Panc1 (cell line): Measurements from ENCODE around the gene FAM193A. TPM values are rescaled to one million over a fixed set of nuclear protein-coding genes. Genes with fewer than 3 reads are reported as not detected.
"Not testable (repeated sequence)": the region's sequence is repeated elsewhere in the genome, so short reads cannot be mapped to it uniquely, and the experiment has no call there.

Experiments used
- ATAC-seq: fragments of 200-7000 bp; cut with Tn5 transposase; 2 replicates; pipeline ENCODE4 v1.9.1; 2020; ENCODE audit warnings: mild to moderate bottlenecking, moderate library complexity
- BruUV-seq: library from RNA; stranded (reverse); fragments of 400-500 nt; replicated peaks from 2 replicates; lab custom pipeline; 2021; lab: Mats Ljungman, UMichigan
- CTCF ChIA-PET: fragments of 300-600 bp; sonication (Branson Sonifier 250); formaldehyde crosslinking; loops from one replicate; lab custom pipeline; 2022; ENCODE audit warnings: antibody characterized with exemption; lab: Charles Lee
- POLR2A ChIA-PET: fragments of 300-600 bp; sonication (Branson Sonifier 250); formaldehyde crosslinking; loops from one replicate; lab custom pipeline; 2022; ENCODE audit warnings: antibody characterized with exemption; lab: Charles Lee
- DNase-seq: peaks from one replicate; pipeline ENCODE4 v3.0.0-alpha.2; 2010; ENCODE audit warnings: low read depth, low spot score
- H3K27ac ChIP-seq: 2 replicates; pipeline ENCODE4 v1.5.1; 2011; ENCODE audit warnings: mild to moderate bottlenecking, low read length, inconsistent platforms
- H3K27me3 ChIP-seq: fragments of 200-500 bp; sonication (Bioruptor generic); 2 replicates; pipeline ENCODE4 v1.6.0; 2014; ENCODE audit warnings: low read length, inconsistent platforms; ENCODE audit not compliant: control insufficient read depth, insufficient read depth
- H3K36me3 ChIP-seq: fragments of 200-500 bp; sonication (Bioruptor generic); 2 replicates; pipeline ENCODE4 v1.5.1; 2014; ENCODE audit warnings: inconsistent platforms, mild to moderate bottlenecking, low read length, moderate library complexity; ENCODE audit not compliant: control insufficient read depth, insufficient read depth
- H3K4me1 ChIP-seq: 2 replicates; pipeline ENCODE4 v1.5.1; 2011; ENCODE audit warnings: inconsistent platforms, mild to moderate bottlenecking, low read length, moderate library complexity; ENCODE audit not compliant: control insufficient read depth, insufficient read depth
- H3K4me3 ChIP-seq, 2 experiments: 2 replicates each; pipeline ENCODE4 v1.5.1; 2011 to 2012; ENCODE audit warnings: low read depth in 2 of 2, low read length in 2 of 2, mild to moderate bottlenecking in 2 of 2, inconsistent platforms in 1 of 2, moderate library complexity in 1 of 2
- H3K9me3 ChIP-seq: fragments of 200-500 bp; sonication (Bioruptor generic); 2 replicates; pipeline ENCODE4 v1.5.1; 2014; ENCODE audit warnings: low read depth, mild to moderate bottlenecking, inconsistent platforms, low read length, moderate library complexity; ENCODE audit not compliant: control insufficient read depth, insufficient read depth
- POLR2AphosphoS5 ChIP-seq: IDR thresholded peaks from 2 replicates; pipeline ENCODE4 v1.6.1; 2012; ENCODE audit warnings: mild to moderate bottlenecking, low read depth, low read length, moderate library complexity
- SIN3A ChIP-seq: IDR thresholded peaks from 2 replicates; pipeline ENCODE4 v1.6.1; 2012; ENCODE audit warnings: low read depth, mild to moderate bottlenecking, low read length, moderate library complexity, borderline replicate concordance; ENCODE audit not compliant: insufficient read depth
- TCF7L2 ChIP-seq: IDR thresholded peaks from 2 replicates; pipeline ENCODE4 v1.6.1; 2011; ENCODE audit warnings: mild to moderate bottlenecking, low read depth, low read length, inconsistent platforms
- in situ Hi-C: cut with HindIII; loops from 2 replicates; pipeline ENCODE4 v1.10.0; 2016; ENCODE audit warnings: low sequenced_read_pairs, low pct_unique_long_range_greater_than_20kb
- intact Hi-C: fragments of 100-400 bp; cut with micrococcal nuclease; formaldehyde crosslinking; loops from one replicate; pipeline ENCODE4 v1.10.0; 2022; ENCODE audit not compliant: unreplicated experiment
- total RNA-seq: library from RNA; stranded (reverse); gene quantifications from one replicate; pipeline ENCODE4 v1.2.1, GENCODE V29; 2021; ENCODE audit not compliant: unreplicated experiment
- TF ChIP-seq, protein P1 (sequence below), 2 experiments: IDR thresholded peaks; 2 replicates each; pipeline ENCODE4 v1.6.1; 2011 to 2012; ENCODE audit warnings: low read depth in 2 of 2, control low read depth in 1 of 2, low read length in 1 of 2, mild to moderate bottlenecking in 1 of 2, moderate library complexity in 1 of 2; ENCODE audit not compliant: insufficient read depth in 1 of 2
- TF ChIP-seq, protein P2 (sequence below): fragments of 450-650 bp; IDR thresholded peaks from 2 replicates; pipeline ENCODE4 v1.5.1; 2017; ENCODE audit warnings: mild to moderate bottlenecking

Gene FAM193A
- total RNA-seq, 1 experiment from 2014 or later = 25.7 TPM

DNA sequence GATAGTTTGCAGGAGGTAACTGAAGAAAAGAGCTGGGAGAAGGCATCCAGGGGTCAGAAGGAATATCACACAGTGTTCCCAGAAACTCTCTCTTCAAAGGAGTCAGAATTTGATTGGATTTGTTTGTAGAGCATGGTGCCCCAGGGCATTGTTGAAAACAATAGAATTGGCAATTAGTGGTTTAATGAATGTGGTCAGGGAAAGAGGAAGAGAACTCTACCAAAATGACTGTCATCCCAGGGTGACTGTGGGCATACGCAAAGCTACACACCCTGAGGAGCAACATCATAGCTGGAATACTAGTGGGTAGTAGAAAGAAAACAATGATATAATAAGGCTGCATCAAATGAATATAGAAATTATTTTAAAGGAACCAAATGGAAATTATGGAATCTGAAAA lies 198.2 kb downstream of the FAM193A start:
- Histone ChIP-seq H3K9me3 (no peaks in the 10 kb centered on the region), H3K36me3 (no peaks in the 10 kb centered on the region), H3K27ac (no peak overlapping the region), H3K4me1 (no peaks in the 10 kb centered on the region), H3K4me3 (no peak overlapping the region), H3K27me3 (no peaks in the 10 kb centered on the region)
- intact Hi-C loops = no loop called here
- TF ChIP-seq, protein P1, sequence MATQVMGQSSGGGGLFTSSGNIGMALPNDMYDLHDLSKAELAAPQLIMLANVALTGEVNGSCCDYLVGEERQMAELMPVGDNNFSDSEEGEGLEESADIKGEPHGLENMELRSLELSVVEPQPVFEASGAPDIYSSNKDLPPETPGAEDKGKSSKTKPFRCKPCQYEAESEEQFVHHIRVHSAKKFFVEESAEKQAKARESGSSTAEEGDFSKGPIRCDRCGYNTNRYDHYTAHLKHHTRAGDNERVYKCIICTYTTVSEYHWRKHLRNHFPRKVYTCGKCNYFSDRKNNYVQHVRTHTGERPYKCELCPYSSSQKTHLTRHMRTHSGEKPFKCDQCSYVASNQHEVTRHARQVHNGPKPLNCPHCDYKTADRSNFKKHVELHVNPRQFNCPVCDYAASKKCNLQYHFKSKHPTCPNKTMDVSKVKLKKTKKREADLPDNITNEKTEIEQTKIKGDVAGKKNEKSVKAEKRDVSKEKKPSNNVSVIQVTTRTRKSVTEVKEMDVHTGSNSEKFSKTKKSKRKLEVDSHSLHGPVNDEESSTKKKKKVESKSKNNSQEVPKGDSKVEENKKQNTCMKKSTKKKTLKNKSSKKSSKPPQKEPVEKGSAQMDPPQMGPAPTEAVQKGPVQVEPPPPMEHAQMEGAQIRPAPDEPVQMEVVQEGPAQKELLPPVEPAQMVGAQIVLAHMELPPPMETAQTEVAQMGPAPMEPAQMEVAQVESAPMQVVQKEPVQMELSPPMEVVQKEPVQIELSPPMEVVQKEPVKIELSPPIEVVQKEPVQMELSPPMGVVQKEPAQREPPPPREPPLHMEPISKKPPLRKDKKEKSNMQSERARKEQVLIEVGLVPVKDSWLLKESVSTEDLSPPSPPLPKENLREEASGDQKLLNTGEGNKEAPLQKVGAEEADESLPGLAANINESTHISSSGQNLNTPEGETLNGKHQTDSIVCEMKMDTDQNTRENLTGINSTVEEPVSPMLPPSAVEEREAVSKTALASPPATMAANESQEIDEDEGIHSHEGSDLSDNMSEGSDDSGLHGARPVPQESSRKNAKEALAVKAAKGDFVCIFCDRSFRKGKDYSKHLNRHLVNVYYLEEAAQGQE (IDR thresholded peaks at IDR 0.05; ENCODE audit: insufficient read depth in 1 of 2, low read depth in 2 of 2, low read length in 1 of 2) = no peak
- TF ChIP-seq POLR2AphosphoS5 = no peak
- TF ChIP-seq, protein P2, sequence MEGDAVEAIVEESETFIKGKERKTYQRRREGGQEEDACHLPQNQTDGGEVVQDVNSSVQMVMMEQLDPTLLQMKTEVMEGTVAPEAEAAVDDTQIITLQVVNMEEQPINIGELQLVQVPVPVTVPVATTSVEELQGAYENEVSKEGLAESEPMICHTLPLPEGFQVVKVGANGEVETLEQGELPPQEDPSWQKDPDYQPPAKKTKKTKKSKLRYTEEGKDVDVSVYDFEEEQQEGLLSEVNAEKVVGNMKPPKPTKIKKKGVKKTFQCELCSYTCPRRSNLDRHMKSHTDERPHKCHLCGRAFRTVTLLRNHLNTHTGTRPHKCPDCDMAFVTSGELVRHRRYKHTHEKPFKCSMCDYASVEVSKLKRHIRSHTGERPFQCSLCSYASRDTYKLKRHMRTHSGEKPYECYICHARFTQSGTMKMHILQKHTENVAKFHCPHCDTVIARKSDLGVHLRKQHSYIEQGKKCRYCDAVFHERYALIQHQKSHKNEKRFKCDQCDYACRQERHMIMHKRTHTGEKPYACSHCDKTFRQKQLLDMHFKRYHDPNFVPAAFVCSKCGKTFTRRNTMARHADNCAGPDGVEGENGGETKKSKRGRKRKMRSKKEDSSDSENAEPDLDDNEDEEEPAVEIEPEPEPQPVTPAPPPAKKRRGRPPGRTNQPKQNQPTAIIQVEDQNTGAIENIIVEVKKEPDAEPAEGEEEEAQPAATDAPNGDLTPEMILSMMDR = no peak
- TF ChIP-seq SIN3A = no peak
- no peak for TF ChIP-seq TCF7L2
- no peak for ATAC-seq
- in situ Hi-C loops = no loop called here
- BruUV-seq = TSS peak; percentile 46
- no peak for DNase-seq
- POLR2A ChIA-PET = no interaction called here
- CTCF ChIA-PET = interaction anchor here (0.6 kb wide), 1 partner anchor 273 kb away, joined by 3 read pairs; no protein-coding TSS in a partner anchor

DNA sequence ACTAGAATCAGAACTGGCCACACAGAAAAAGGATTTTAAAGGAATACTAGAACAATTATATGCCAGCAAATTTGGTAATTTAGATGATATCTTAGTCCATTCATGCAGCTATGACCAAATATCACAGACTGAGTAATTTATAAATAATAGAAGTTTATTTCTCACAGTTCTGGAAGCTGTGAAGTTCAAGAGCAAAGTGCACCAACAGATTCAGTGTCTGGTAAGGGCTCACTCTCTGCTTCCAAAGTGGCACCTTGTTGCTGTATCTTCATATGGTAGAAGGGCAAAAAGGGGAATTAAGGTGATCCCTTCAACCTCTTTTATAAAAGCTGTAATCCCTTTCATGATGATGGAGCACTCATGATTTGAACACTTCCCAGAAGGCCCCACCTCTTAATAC lies 199.4 kb downstream of the FAM193A start:
- H3K36me3 ChIP-seq = no peaks in the 10 kb centered on the region
- no peaks in the 10 kb centered on the region for H3K4me1 ChIP-seq
- TF ChIP-seq SIN3A (no peak), POLR2AphosphoS5 (no peak), TCF7L2 (no peak)
- TF ChIP-seq, protein P2 = no peak
- TF ChIP-seq, protein P1 (IDR thresholded peaks at IDR 0.05; ENCODE audit: insufficient read depth in 1 of 2, low read depth in 2 of 2, low read length in 1 of 2) = no peak
- H3K4me3 ChIP-seq = no peak overlapping the region
- in situ Hi-C loops = no loop called here
- H3K27ac ChIP-seq = no peak overlapping the region
- ChIA-PET POLR2A (no interaction called here), CTCF (no interaction called here)
- ATAC-seq = no peak
- no peaks in the 10 kb centered on the region for H3K9me3 ChIP-seq
- intact Hi-C loops = no loop called here
- DNase-seq = no peak
- no TSS peak for BruUV-seq
- H3K27me3 ChIP-seq = no peaks in the 10 kb centered on the region

DNA sequence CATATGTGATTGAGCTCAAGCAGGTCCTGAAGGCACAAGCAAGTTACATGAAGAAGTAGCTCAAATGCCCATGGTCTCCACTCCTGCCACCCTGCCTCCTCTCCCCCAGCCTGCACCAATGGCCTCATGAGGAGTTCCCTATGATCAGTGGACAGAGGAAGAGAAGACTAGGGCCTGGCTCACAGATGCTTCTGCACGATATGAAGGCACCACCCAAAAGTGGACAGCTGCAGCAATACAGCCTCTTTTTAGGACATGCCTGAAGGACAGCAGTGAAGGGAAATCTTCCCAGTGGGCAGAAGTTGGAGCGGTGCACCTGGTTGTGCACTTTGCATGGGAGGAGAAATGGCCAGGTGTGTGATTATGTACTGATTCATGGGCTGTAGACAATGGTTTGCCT lies 201.8 kb downstream of the FAM193A start:
- H3K4me3 ChIP-seq, DNase-seq, POLR2A ChIA-PET, H3K27ac ChIP-seq, H3K4me1 ChIP-seq, H3K36me3 ChIP-seq, BruUV-seq, intact Hi-C loops, ATAC-seq, H3K9me3 ChIP-seq, in situ Hi-C loops, H3K27me3 ChIP-seq, CTCF ChIA-PET: not testable (repeated sequence)
